ENCODE results near the gene GPATCH4. TPM values are rescaled to one million over a fixed set of nuclear protein-coding genes. Genes with fewer than 3 reads are reported as not detected.

Gene GPATCH4
- total RNA-seq, 1 experiment from 2014 or later: 71.7 TPM

GRCh38 chr1:156625436-156626078, 24.3 kb upstream of the GPATCH4 start:
- Histone ChIP-seq H3K23me2 (ENCODE audit: insufficient read length, low read depth, low read length, poor library complexity, severe bottlenecking) (peaks cover 19% of the 10 kb centered on the region), H2BK120ac (ENCODE audit: low read depth, low read length, poor library complexity, severe bottlenecking) (no peak overlapping the region), H3K56ac (ENCODE audit: insufficient read length, low read depth, low read length) (no peak overlapping the region), H3K18ac (ENCODE audit: insufficient read length, low read depth, low read length) (no peak overlapping the region), H3K14ac (ENCODE audit: insufficient read depth, low read length) (no peak overlapping the region), H3K9ac (ENCODE audit: extremely low read depth, insufficient read length, low read length) (no peak overlapping the region), H2BK5ac (ENCODE audit: insufficient read length, low read length) (no peak overlapping the region), H2BK12ac (ENCODE audit: insufficient read length, low read depth, low read length) (no peak overlapping the region), H3K4me1 (ENCODE audit: insufficient read depth, low read length) (no peaks in the 10 kb centered on the region), H4K20me1 (ENCODE audit: control insufficient read depth, insufficient read depth, insufficient read length) (no peaks in the 10 kb centered on the region), H2AFZ (ENCODE audit: low read length) (no peak overlapping the region), H4K91ac (ENCODE audit: insufficient read length, low read depth, low read length) (no peak overlapping the region), H4K8ac (replicated peaks; ENCODE audit: insufficient read length, low read depth, low read length) (no peak overlapping the region), H3K27me3 (ENCODE audit: insufficient read depth, low read length) (peaks cover 24% of the 10 kb centered on the region), H4K5ac (ENCODE audit: insufficient read length, low read depth, low read length) (no peak overlapping the region), H3K4ac (ENCODE audit: low read depth, low read length) (no peak overlapping the region), H3K9me3 (ENCODE audit: control insufficient read depth, low read depth, low read length) (no peaks in the 10 kb centered on the region), H3T11ph (ENCODE audit: low read length) (no peak overlapping the region), H2BK15ac (ENCODE audit: low read depth, low read length) (no peak overlapping the region), H3K27ac (ENCODE audit: insufficient read length, low read depth, low read length) (no peak overlapping the region), H3K79me1 (ENCODE audit: insufficient read depth, low read depth, low read length, poor library complexity, severe bottlenecking) (no peaks in the 10 kb centered on the region), H3K4me2 (ENCODE audit: insufficient read depth, insufficient read length, low read length) (peak overlapping the region; percentile 56), H3K79me2 (ENCODE audit: insufficient read depth, low read length) (no peaks in the 10 kb centered on the region), H2BK20ac (ENCODE audit: low read depth, low read length, poor library complexity, severe bottlenecking) (no peak overlapping the region), H3K23ac (ENCODE audit: insufficient read length, low read depth, low read length) (no peak overlapping the region), H2AK5ac (ENCODE audit: insufficient read length, low read length) (no peak overlapping the region)
- H3K27me3 Mint-ChIP-seq (ENCODE audit: low read depth): peaks cover 88% of the 10 kb centered on the region
- H3K36me3 Mint-ChIP-seq (ENCODE audit: insufficient read depth in 1 of 3, low read depth in 3 of 3): no peaks in the 10 kb centered on the region
- H3K4me3 Mint-ChIP-seq: peak overlapping the region; percentile 61 to 86
- no CpG with 5 or more reads among the region's 45 CpGs for WGBS (ENCODE audit: extremely low coverage, insufficient read length, low lambda C conversion rate)
- H3K27ac Mint-ChIP-seq: no peak overlapping the region
- H3K4me1 Mint-ChIP-seq: peaks cover 6 to 7% of the 10 kb centered on the region in 2 experiments
- TF ChIP-seq, protein P1, sequence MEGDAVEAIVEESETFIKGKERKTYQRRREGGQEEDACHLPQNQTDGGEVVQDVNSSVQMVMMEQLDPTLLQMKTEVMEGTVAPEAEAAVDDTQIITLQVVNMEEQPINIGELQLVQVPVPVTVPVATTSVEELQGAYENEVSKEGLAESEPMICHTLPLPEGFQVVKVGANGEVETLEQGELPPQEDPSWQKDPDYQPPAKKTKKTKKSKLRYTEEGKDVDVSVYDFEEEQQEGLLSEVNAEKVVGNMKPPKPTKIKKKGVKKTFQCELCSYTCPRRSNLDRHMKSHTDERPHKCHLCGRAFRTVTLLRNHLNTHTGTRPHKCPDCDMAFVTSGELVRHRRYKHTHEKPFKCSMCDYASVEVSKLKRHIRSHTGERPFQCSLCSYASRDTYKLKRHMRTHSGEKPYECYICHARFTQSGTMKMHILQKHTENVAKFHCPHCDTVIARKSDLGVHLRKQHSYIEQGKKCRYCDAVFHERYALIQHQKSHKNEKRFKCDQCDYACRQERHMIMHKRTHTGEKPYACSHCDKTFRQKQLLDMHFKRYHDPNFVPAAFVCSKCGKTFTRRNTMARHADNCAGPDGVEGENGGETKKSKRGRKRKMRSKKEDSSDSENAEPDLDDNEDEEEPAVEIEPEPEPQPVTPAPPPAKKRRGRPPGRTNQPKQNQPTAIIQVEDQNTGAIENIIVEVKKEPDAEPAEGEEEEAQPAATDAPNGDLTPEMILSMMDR (conservative IDR thresholded peaks at IDR 0.05): peak; percentile 82
- DNase-seq: no peak
- H3K9me3 Mint-ChIP-seq: no peaks in the 10 kb centered on the region; a peak in 1 of 5 replicates
